DMS 273 (cell line): ENCODE data around the gene PDE4D.
A peak's percentile ranks its signal among the peaks of the same experiment; 100 is the strongest.
"Not testable (repeated sequence)": the region's sequence is repeated elsewhere in the genome, so short reads cannot be mapped to it uniquely, and the experiment has no call there.

ENCODE experiments used
- DNase-seq: peaks from one replicate; lab custom pipeline; 2025; ENCODE audit not compliant: unreplicated experiment; lab: John Stamatoyannopoulos, UW

PDE4D gene

GRCh38 chr5:59800347-59800893 lies 93.1 kb downstream of the PDE4D start:
- no peak for DNase-seq

- DNase-seq: peak; percentile 87
Measured at GRCh38 chr5:59799668-59800346, 93.7 kb downstream of the PDE4D start.

- DNase-seq: peak; percentile 73
Measured at GRCh38 chr5:59798862-59799667, 94.5 kb downstream of the PDE4D start.

GRCh38 chr5:59795141-59795540 lies 98.4 kb downstream of the PDE4D start:
- DNase-seq: no peak

GRCh38 chr5:59792983-59793585 lies 100.4 kb downstream of the PDE4D start:
- no peak for DNase-seq

GRCh38 chr5:59791617-59792016 lies 101.9 kb downstream of the PDE4D start:
- DNase-seq: no peak

GRCh38 chr5:59790776-59791475 lies 102.6 kb downstream of the PDE4D start:
- no peak for DNase-seq

GRCh38 chr5:59790376-59790775 lies 103.2 kb downstream of the PDE4D start:
- no peak for DNase-seq

GRCh38 chr5:59789894-59790293 lies 103.6 kb downstream of the PDE4D start:
- DNase-seq: no peak

- no peak for DNase-seq
Measured at GRCh38 chr5:59789197-59789596, 104.3 kb downstream of the PDE4D start.

GRCh38 chr5:59786334-59786805 lies 107.2 kb downstream of the PDE4D start:
- no peak for DNase-seq

- no peak for DNase-seq
Measured at GRCh38 chr5:59785676-59786333, 107.7 kb downstream of the PDE4D start.

GRCh38 chr5:59784708-59785107 lies 108.8 kb downstream of the PDE4D start:
- not testable (repeated sequence) for DNase-seq

GRCh38 chr5:59783264-59783663 lies 110.3 kb downstream of the PDE4D start:
- no peak for DNase-seq

- no peak for DNase-seq
Measured at GRCh38 chr5:59782856-59783255, 110.7 kb downstream of the PDE4D start.

GRCh38 chr5:59779453-59779852 lies 114.1 kb downstream of the PDE4D start:
- no peak for DNase-seq

- no peak for DNase-seq
Measured at GRCh38 chr5:59777028-59777427, 116.5 kb downstream of the PDE4D start.

GRCh38 chr5:59773294-59773693 lies 120.2 kb downstream of the PDE4D start:
- DNase-seq: no peak

- no peak for DNase-seq
Measured at GRCh38 chr5:59772757-59773156, 120.8 kb downstream of the PDE4D start.

GRCh38 chr5:59772206-59772605 lies 121.3 kb downstream of the PDE4D start:
- DNase-seq: no peak
